Spinal cord (tissue), 10 donors: ENCODE results near the gene GFOD2. TPM values are rescaled to one million over a fixed set of nuclear protein-coding genes. Genes with fewer than 3 reads are reported as not detected.

Source experiments
- DNase-seq, 6 donors: peaks; one replicate each; pipeline versions ENCODE4 v3.0.0 to v3.0.0-alpha.2; 2013 to 2015; ENCODE audit warnings: low spot score in 6 of 6, low read depth in 4 of 6
- H3K27ac ChIP-seq: one replicate; pipeline ENCODE4 v1.5.1; 2013; ENCODE audit warnings: low read depth, low read length, control low read depth
- H3K27me3 ChIP-seq: one replicate; pipeline ENCODE4 v1.6.1; 2013; ENCODE audit warnings: low read length; ENCODE audit not compliant: control insufficient read depth, insufficient read depth
- H3K36me3 ChIP-seq: one replicate; pipeline ENCODE4 v1.6.1; 2013; ENCODE audit warnings: low read length; ENCODE audit not compliant: control insufficient read depth, insufficient read depth
- H3K4me1 ChIP-seq: one replicate; pipeline ENCODE4 v1.6.1; 2013; ENCODE audit warnings: low read length; ENCODE audit not compliant: control insufficient read depth, insufficient read depth
- H3K4me3 ChIP-seq: one replicate; pipeline ENCODE4 v1.5.1; 2013; ENCODE audit warnings: low read depth, low read length, control low read depth
- H3K9me3 ChIP-seq: one replicate; pipeline ENCODE4 v1.6.1; 2013; ENCODE audit warnings: low read length; ENCODE audit not compliant: control insufficient read depth, insufficient read depth
- WGBS: methylation state at CpG from one replicate; pipeline ENCODE4 v1.1.5; 2013; ENCODE audit warnings: missing lambda C conversion rate; ENCODE audit not compliant: insufficient coverage; 5-methylcytosine and 5-hydroxymethylcytosine counted together
- polyA plus RNA-seq, 2 donors: library from polyadenylated mRNA; unstranded; fragments of 120-200 nt; gene quantifications; one replicate each; pipeline ENCODE4 v1.2.1, GENCODE V29; 2013; ENCODE audit not compliant: insufficient read length in 2 of 2
- total RNA-seq, 2 donors: library from RNA; depleted of rRNA in 1 of 2; stranded (reverse); fragments of 120-200 nt in 1 of 2; fragments of >200 nt in 1 of 2; gene quantifications; one replicate each; pipeline versions ENCODE4 v1.2.3 to v1.2.4, GENCODE V29; 2013 to 2014
- donor health status: healthy.

The GFOD2 gene
- total and polyA plus RNA-seq, 4 donors, result 26.1 to 56.0 (median 37.4) TPM

- H3K27me3 ChIP-seq, result no peaks in the 10 kb centered on the region
- no peak overlapping the region for H3K27ac ChIP-seq
- DNase-seq, result no peak
- H3K9me3 ChIP-seq, result no peaks in the 10 kb centered on the region
- no CpG with 5 or more reads among the region's 4 CpGs for WGBS
- peaks cover 68% of the 10 kb centered on the region for H3K36me3 ChIP-seq
- no peaks in the 10 kb centered on the region for H3K4me1 ChIP-seq
- H3K4me3 ChIP-seq, result no peak overlapping the region
Observed at GRCh38 chr16:67736858-67737257, 17.7 kb upstream of the GFOD2 start.

- H3K27ac ChIP-seq, result no peak overlapping the region
- DNase-seq, result no peak
- H3K4me3 ChIP-seq, result no peak overlapping the region
- peaks cover 72% of the 10 kb centered on the region for H3K36me3 ChIP-seq
- H3K9me3 ChIP-seq, result no peaks in the 10 kb centered on the region
- WGBS, result 80% methylated on average over 8 of the region's 9 CpGs
- no peaks in the 10 kb centered on the region for H3K4me1 ChIP-seq
- no peaks in the 10 kb centered on the region for H3K27me3 ChIP-seq
Observed at GRCh38 chr16:67734731-67735201, 15.7 kb upstream of the GFOD2 start.

GRCh38 chr16:67733734-67734470, 14.8 kb upstream of the GFOD2 start:
- 86% methylated on average over 3 of the region's 5 CpGs for WGBS
- no peak overlapping the region for H3K27ac ChIP-seq
- DNase-seq, result no peak
- H3K27me3 ChIP-seq, result no peaks in the 10 kb centered on the region
- no peak overlapping the region for H3K4me3 ChIP-seq
- H3K36me3 ChIP-seq, result peaks cover 73% of the 10 kb centered on the region
- H3K9me3 ChIP-seq, result no peaks in the 10 kb centered on the region
- H3K4me1 ChIP-seq, result no peaks in the 10 kb centered on the region

- Histone ChIP-seq H3K27me3 (no peaks in the 10 kb centered on the region), H3K36me3 (peaks cover 80% of the 10 kb centered on the region), H3K4me1 (no peaks in the 10 kb centered on the region), H3K27ac (no peak overlapping the region), H3K9me3 (no peaks in the 10 kb centered on the region), H3K4me3 (no peak overlapping the region)
- DNase-seq, result no peak
- 98% methylated on average over 4 of the region's 4 CpGs for WGBS
Observed at GRCh38 chr16:67731753-67732095, 12.6 kb upstream of the GFOD2 start.

GRCh38 chr16:67731071-67731752, 12.1 kb upstream of the GFOD2 start:
- Histone ChIP-seq H3K4me1 (peaks cover 3% of the 10 kb centered on the region), H3K27me3 (no peaks in the 10 kb centered on the region), H3K36me3 (peaks cover 82% of the 10 kb centered on the region), H3K9me3 (no peaks in the 10 kb centered on the region), H3K27ac (no peak overlapping the region), H3K4me3 (no peak overlapping the region)
- DNase-seq, result no peak
- 88% methylated on average over 9 of the region's 9 CpGs for WGBS

GRCh38 chr16:67730326-67730725, 11.2 kb upstream of the GFOD2 start:
- WGBS, result 93% methylated on average over 5 of the region's 6 CpGs

GRCh38 chr16:67729636-67730248, 10.6 kb upstream of the GFOD2 start:
- Histone ChIP-seq H3K36me3 (peaks cover 84% of the 10 kb centered on the region), H3K4me3 (no peak overlapping the region), H3K4me1 (peaks cover 4% of the 10 kb centered on the region), H3K27me3 (no peaks in the 10 kb centered on the region), H3K27ac (no peak overlapping the region), H3K9me3 (no peaks in the 10 kb centered on the region)
- 93% methylated on average over 6 of the region's 14 CpGs for WGBS
- DNase-seq, result no peak

More at GRCh38 chr16:67730326-67730725, 11.2 kb upstream of the GFOD2 start:
- Histone ChIP-seq H3K27me3 (no peaks in the 10 kb centered on the region), H3K4me1 (peaks cover 4% of the 10 kb centered on the region), H3K27ac (no peak overlapping the region), H3K4me3 (no peak overlapping the region), H3K9me3 (no peaks in the 10 kb centered on the region), H3K36me3 (peaks cover 83% of the 10 kb centered on the region)
- DNase-seq, result no peak

- DNase-seq, result no peak
- Histone ChIP-seq H3K9me3 (no peaks in the 10 kb centered on the region), H3K36me3 (peaks cover 85% of the 10 kb centered on the region), H3K27ac (no peak overlapping the region), H3K27me3 (no peaks in the 10 kb centered on the region), H3K4me3 (no peak overlapping the region), H3K4me1 (peaks cover 4% of the 10 kb centered on the region)
- 95% methylated on average over 20 of the region's 22 CpGs for WGBS
Observed at GRCh38 chr16:67727521-67728485, 8.7 kb upstream of the GFOD2 start.
